LNCaP clone FGC (cell line): ENCODE data around the gene COX4I1.

Experiments
- DNase-seq: peaks from one replicate; pipeline ENCODE4 v3.0.0-alpha.2; 2011; ENCODE audit warnings: low read depth
- H3K4me3 ChIP-seq: 2 replicates; pipeline ENCODE4 v1.5.1; 2011; ENCODE audit warnings: mild to moderate bottlenecking, low read depth, low read length, control low read depth
- TF ChIP-seq, protein P1 (sequence below): IDR thresholded peaks from 2 replicates; pipeline ENCODE4 v1.5.1; 2012; ENCODE audit warnings: mild to moderate bottlenecking; ENCODE audit not compliant: control insufficient read depth, insufficient read depth; ENCODE audit errors: extremely low read depth

COX4I1 gene

DNA sequence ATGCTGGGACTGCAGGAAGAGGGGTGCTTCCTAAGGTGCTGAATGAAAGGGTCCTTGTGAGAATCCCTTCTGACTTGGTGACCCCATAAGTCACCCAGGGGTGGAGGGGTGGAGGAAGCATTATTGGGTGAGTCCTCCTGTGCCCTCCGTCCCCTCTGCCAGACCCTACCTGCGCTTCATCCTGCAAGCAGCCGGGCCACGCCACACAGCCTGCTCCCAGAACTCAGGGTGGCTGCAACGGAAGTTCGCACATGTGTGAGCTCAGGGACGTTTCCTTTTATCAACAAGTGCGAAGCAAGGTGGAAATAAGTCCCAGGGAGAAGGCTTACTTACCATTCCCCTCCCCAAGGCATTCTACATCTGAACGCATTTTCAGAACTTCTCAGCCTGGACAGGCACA, 40.9 kb downstream of the COX4I1 start:
- TF ChIP-seq, protein P1, sequence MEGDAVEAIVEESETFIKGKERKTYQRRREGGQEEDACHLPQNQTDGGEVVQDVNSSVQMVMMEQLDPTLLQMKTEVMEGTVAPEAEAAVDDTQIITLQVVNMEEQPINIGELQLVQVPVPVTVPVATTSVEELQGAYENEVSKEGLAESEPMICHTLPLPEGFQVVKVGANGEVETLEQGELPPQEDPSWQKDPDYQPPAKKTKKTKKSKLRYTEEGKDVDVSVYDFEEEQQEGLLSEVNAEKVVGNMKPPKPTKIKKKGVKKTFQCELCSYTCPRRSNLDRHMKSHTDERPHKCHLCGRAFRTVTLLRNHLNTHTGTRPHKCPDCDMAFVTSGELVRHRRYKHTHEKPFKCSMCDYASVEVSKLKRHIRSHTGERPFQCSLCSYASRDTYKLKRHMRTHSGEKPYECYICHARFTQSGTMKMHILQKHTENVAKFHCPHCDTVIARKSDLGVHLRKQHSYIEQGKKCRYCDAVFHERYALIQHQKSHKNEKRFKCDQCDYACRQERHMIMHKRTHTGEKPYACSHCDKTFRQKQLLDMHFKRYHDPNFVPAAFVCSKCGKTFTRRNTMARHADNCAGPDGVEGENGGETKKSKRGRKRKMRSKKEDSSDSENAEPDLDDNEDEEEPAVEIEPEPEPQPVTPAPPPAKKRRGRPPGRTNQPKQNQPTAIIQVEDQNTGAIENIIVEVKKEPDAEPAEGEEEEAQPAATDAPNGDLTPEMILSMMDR = no peak
- no peak for DNase-seq
- H3K4me3 ChIP-seq = no peak overlapping the region

DNA sequence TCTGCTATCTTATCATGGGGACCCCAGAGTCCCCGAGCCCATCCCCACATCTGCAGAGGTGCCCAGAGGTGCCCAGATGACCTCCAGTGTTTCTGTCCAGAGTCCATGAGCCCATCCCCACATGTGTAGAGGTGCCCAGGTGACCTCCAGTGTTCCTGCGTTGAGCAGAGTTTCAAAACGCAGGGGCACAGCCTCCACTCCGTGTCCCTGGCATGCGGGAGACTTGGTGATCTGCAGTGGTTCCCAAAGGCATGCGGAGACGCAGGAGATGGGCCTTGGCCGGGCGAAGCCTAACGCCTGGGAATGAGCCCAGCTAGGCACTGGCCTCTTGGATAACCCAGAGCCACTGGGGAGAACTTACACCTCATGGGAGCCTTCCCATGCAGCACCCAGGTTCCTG, 41.3 kb downstream of the COX4I1 start:
- TF ChIP-seq, protein P1 = no peak
- H3K4me3 ChIP-seq = no peak overlapping the region
- DNase-seq = no peak

DNA sequence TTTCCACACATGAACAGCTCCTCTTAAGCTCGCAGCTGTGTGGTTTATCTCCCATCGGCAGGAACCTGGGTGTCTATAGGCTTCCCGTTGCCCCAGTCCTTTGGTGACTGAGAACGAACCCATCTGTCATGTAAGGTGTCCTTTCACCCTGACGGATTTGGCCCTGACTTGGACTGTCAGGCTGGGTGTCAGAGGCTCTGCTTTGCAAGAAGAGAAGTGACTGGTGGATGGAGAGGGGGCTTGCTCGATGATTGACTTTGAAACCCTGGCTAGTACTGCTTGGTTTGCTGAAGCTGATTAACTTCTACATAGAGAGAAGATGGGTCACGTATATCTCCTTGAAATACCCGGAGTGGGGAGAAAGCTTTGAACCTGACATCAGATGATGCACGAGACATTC, 42.9 kb downstream of the COX4I1 start:
- TF ChIP-seq, protein P1 = no peak
- DNase-seq = no peak
- no peak overlapping the region for H3K4me3 ChIP-seq

DNA sequence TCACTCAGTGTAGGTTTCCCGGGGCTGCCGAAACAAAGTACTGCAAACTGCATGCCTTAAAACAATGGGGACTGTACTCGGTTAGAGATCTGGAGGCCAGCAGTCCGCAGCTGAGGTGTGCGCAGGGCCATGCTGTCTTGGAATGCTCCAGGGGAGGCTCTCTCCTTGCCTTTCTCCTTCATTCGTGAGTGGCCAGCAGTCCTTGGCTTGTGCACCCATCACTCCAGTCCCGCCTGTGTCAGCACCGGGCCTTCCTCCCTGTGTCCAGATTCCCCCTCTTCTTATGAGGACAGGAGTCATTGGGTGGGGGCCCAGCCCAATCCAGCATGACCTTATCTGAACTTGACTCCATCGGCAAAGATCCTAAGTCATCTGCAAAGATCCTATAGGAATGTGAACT, 43.4 kb downstream of the COX4I1 start:
- no peak overlapping the region for H3K4me3 ChIP-seq
- TF ChIP-seq, protein P1 = no peak
- DNase-seq = no peak

DNA sequence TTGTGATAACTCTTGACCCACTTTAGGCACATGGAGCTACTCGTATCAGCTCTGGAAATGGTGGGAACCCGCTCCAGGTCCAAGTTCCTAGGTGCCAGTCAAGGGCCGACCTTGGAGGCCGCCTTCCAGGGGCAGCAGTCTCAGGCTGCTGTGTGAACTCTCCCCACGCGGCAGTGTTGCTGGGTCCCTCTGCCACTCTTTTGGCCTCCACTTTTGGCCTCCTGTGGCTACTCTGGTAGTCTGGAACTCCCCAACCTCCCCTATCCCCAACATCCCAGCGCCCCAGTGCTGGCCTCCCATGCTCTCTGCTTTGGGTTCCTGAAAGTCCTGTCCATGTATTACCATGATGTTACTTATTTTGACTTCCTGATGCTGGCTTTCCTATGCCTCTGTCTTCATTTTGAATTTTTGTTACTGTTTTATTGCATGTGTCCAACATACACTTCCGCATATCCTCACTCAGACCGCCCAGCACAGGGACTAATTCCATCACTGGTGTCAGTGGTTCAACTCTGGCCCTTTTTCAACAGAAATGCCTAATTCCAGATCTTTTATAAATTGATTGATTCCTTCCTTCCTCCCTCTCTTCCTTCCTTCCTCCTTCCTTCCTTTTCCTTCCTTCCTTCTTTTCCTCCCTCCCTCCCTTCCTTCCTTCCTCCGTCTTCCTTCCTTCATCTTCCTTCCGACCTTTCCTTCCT, 44.1 kb downstream of the COX4I1 start:
- no peak for DNase-seq
- TF ChIP-seq, protein P1 = no peak
- H3K4me3 ChIP-seq = no peak overlapping the region

DNA sequence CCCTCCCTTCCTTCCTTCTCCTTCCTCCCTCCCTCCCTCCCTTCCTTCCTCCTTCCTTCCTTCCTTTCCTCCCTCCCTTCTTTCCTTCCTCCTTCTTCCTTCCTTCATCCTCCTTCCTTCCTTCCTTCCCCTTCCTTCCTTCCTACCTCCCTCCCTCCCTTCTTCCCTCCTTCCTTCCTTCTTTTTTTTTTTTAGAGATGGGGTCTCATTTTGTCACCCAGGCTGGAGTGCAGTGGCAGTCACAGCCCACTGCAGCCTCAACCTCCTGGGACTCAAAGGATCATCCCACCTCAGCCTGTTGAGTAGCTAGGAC, 44.6 kb downstream of the COX4I1 start:
- H3K4me3 ChIP-seq = no peak overlapping the region
- TF ChIP-seq, protein P1 = no peak
- DNase-seq = no peak

DNA sequence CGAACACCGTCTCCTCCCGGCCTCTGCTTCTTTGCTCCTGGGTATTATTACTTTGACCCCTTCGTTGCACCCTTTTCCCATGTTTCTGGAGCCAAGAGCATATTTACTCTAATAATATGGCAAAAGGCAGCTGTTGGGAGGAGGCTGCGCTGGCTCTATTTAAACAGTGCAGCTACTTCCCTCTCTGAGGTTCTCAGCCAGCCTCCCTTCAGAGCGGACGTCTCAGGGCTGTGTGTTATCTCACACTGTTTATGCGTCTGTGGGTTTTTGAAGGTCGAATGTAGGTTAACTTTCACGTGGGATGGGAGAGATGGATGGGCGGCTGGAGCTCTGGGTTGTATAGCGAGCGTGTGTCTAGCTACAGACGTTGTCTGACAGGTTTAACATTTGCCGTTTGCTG, 45.3 kb downstream of the COX4I1 start:
- DNase-seq = no peak
- TF ChIP-seq, protein P1 = no peak
- H3K4me3 ChIP-seq = no peak overlapping the region
